IMR-90 (cell line): ENCODE results near the gene RECQL5. TPM values are rescaled to one million over a fixed set of nuclear protein-coding genes. Genes with fewer than 3 reads are reported as not detected.

Experiments
- ATAC-seq: fragments of 200-7000 bp; cut with Tn5 transposase; 2 replicates; pipeline ENCODE4 v1.9.1; 2020; ENCODE audit warnings: low read depth, mild to moderate bottlenecking, moderate library complexity
- BruUV-seq: library from RNA; stranded (reverse); fragments of 400-500 nt; replicated peaks from 2 replicates; lab custom pipeline; 2021; lab: Mats Ljungman, UMichigan
- CTCF ChIA-PET: fragments of 300-600 bp; formaldehyde crosslinking; extraction: SDS; loops from one replicate; lab custom pipeline; 2021; ENCODE audit warnings: antibody characterized with exemption; lab: Yijun Ruan, JAX
- POLR2A ChIA-PET: fragments of 300-600 bp; sonication (Branson Sonifier 250); formaldehyde crosslinking; loops from one replicate; lab custom pipeline; 2022; ENCODE audit warnings: antibody characterized with exemption; ENCODE audit not compliant: unreplicated experiment; lab: Charles Lee
- DNase-seq: peaks from one replicate; pipeline ENCODE4 v3.0.0; 2013
- H2AFZ ChIP-seq: replicated peaks from 2 replicates; pipeline ENCODE3; 2013; ENCODE audit warnings: low read length, mild to moderate bottlenecking; ENCODE audit not compliant: poor library complexity
- H2AK5ac ChIP-seq: 2 replicates; pipeline ENCODE4 v1.6.1; 2013; ENCODE audit warnings: low read depth, low read length, inconsistent platforms
- H2AK9ac ChIP-seq: replicated peaks from 2 replicates; pipeline ENCODE3; 2013; ENCODE audit warnings: mild to moderate bottlenecking, low read depth, low read length, moderate library complexity; ENCODE audit not compliant: poor library complexity
- H2BK120ac ChIP-seq: 2 replicates; pipeline ENCODE4 v1.6.1; 2013; ENCODE audit warnings: low read depth, low read length, inconsistent platforms
- H2BK15ac ChIP-seq: 3 replicates; pipeline ENCODE4 v1.6.1; 2013; ENCODE audit warnings: low read depth, low read length, inconsistent platforms
- H2BK20ac ChIP-seq: 2 replicates; pipeline ENCODE4 v1.6.1; 2013; ENCODE audit warnings: low read depth, mild to moderate bottlenecking, inconsistent platforms, low read length, moderate library complexity
- H2BK5ac ChIP-seq: 2 replicates; pipeline ENCODE4 v1.6.1; 2013; ENCODE audit warnings: mild to moderate bottlenecking, low read depth, low read length, inconsistent platforms; ENCODE audit not compliant: poor library complexity, severe bottlenecking
- H3K14ac ChIP-seq: replicated peaks from 2 replicates; pipeline ENCODE4 v1.6.1; 2013; ENCODE audit warnings: low read depth, low read length, inconsistent platforms
- H3K18ac ChIP-seq: 2 replicates; pipeline ENCODE4 v1.6.1; 2013; ENCODE audit warnings: low read depth, low read length, control low read depth
- H3K23ac ChIP-seq: 2 replicates; pipeline ENCODE4 v1.6.1; 2013; ENCODE audit warnings: low read depth, low read length, inconsistent platforms
- H3K27ac ChIP-seq: 2 replicates; pipeline ENCODE4 v1.5.1; 2013; ENCODE audit warnings: mild to moderate bottlenecking, control low read depth, low read length; ENCODE audit not compliant: insufficient read depth
- H3K27me3 ChIP-seq: 2 replicates; pipeline ENCODE4 v1.6.1; 2013; ENCODE audit warnings: low read length; ENCODE audit not compliant: control insufficient read depth, insufficient read depth
- H3K36me3 ChIP-seq: 2 replicates; pipeline ENCODE4 v1.6.1; 2013; ENCODE audit warnings: low read length, mixed read lengths; ENCODE audit not compliant: control insufficient read depth, insufficient read depth
- H3K4ac ChIP-seq: 2 replicates; pipeline ENCODE4 v1.6.1; 2013; ENCODE audit warnings: low read depth, low read length, inconsistent platforms
- H3K4me1 ChIP-seq: 2 replicates; pipeline ENCODE4 v1.6.1; 2013; ENCODE audit warnings: low read length, mixed read lengths; ENCODE audit not compliant: control insufficient read depth, insufficient read depth
- H3K4me2 ChIP-seq: 2 replicates; pipeline ENCODE4 v1.6.1; 2013; ENCODE audit warnings: low read depth, mild to moderate bottlenecking, control low read depth, low read length, moderate library complexity
- H3K4me3 ChIP-seq: 2 replicates; pipeline ENCODE4 v1.5.1; 2013; ENCODE audit warnings: low read depth, mild to moderate bottlenecking, control low read depth, low read length, moderate library complexity; ENCODE audit not compliant: insufficient read depth
- H3K56ac ChIP-seq: 2 replicates; pipeline ENCODE4 v1.6.1; 2013; ENCODE audit warnings: low read length, inconsistent platforms; ENCODE audit not compliant: insufficient read depth; ENCODE audit errors: extremely low read depth
- H3K79me1 ChIP-seq, 2 experiments: 2 replicates each; pipeline ENCODE4 v1.6.1; 2013; ENCODE audit warnings: low read length in 2 of 2, inconsistent platforms in 1 of 2, low read depth in 1 of 2
- H3K9ac ChIP-seq: 2 replicates; pipeline ENCODE4 v1.6.1; 2013; ENCODE audit warnings: low read depth, low read length, control low read depth
- H3K9me1 ChIP-seq: 2 replicates; pipeline ENCODE4 v1.6.1; 2013; ENCODE audit warnings: low read length, inconsistent platforms; ENCODE audit not compliant: insufficient read depth
- H3K9me3 ChIP-seq: 2 replicates; pipeline ENCODE4 v1.6.1; 2013; ENCODE audit warnings: low read length; ENCODE audit not compliant: control insufficient read depth, insufficient read depth
- H4K20me1 ChIP-seq: 2 replicates; pipeline ENCODE4 v1.6.1; 2013; ENCODE audit warnings: low read length, inconsistent platforms; ENCODE audit not compliant: insufficient read depth
- H4K5ac ChIP-seq: 2 replicates; pipeline ENCODE4 v1.6.1; 2013; ENCODE audit warnings: mild to moderate bottlenecking, low read depth, low read length, control low read depth
- H4K8ac ChIP-seq, 2 experiments: 2 replicates each; pipeline ENCODE4 v1.6.1; 2013; ENCODE audit warnings: low read depth in 2 of 2, low read length in 2 of 2, control low read depth in 1 of 2, inconsistent platforms in 1 of 2
- H4K91ac ChIP-seq: 2 replicates; pipeline ENCODE4 v1.6.1; 2013; ENCODE audit warnings: low read depth, low read length, inconsistent platforms; ENCODE audit not compliant: insufficient read depth
- BHLHE40 ChIP-seq: fragments of 150-350 bp; IDR thresholded peaks from 2 replicates; pipeline ENCODE4 v1.6.1; 2016; ENCODE audit warnings: mild to moderate bottlenecking, low read depth, low read length
- CEBPB ChIP-seq: IDR thresholded peaks from 2 replicates; pipeline ENCODE4 v1.6.1; 2012; ENCODE audit warnings: low read depth, low read length, improper control_type of control experiment
- MAZ ChIP-seq: IDR thresholded peaks from 2 replicates; pipeline ENCODE4 v1.6.1; 2012; ENCODE audit warnings: low read depth, mild to moderate bottlenecking, low read length, improper control_type of control experiment, moderate library complexity, borderline replicate concordance
- MXI1 ChIP-seq: IDR thresholded peaks from 2 replicates; pipeline ENCODE4 v1.6.1; 2012; ENCODE audit warnings: low read depth, mild to moderate bottlenecking, low read length, moderate library complexity, borderline replicate concordance
- NFE2L2 ChIP-seq: fragments of 150-350 bp; IDR thresholded peaks from 2 replicates; pipeline ENCODE4 v1.6.1; 2016; ENCODE audit warnings: low read depth, mild to moderate bottlenecking, low read length
- RAD21 ChIP-seq: IDR thresholded peaks from 2 replicates; pipeline ENCODE4 v1.6.1; 2012; ENCODE audit warnings: low read length, improper control_type of control experiment
- RCOR1 ChIP-seq: IDR thresholded peaks from 2 replicates; pipeline ENCODE4 v1.6.1; 2012; ENCODE audit warnings: mild to moderate bottlenecking, low read length, improper control_type of control experiment; ENCODE audit not compliant: insufficient replicate concordance
- RFX5 ChIP-seq: IDR thresholded peaks from 2 replicates; pipeline ENCODE4 v1.8.0; 2012; ENCODE audit warnings: low read depth, mild to moderate bottlenecking, low read length, moderate library complexity
- USF2 ChIP-seq: fragments of 150-350 bp; IDR thresholded peaks from 2 replicates; pipeline ENCODE4 v1.6.1; 2017; ENCODE audit warnings: mild to moderate bottlenecking, antibody characterized with exemption, low read length, low read depth
- WGBS, 2 experiments: methylation state at CpG; one replicate each; pipeline versions ENCODE4 v1.1.5 to v1.1.7; 2013; ENCODE audit warnings: missing lambda C conversion rate in 2 of 2; ENCODE audit not compliant: insufficient read length in 1 of 2; ENCODE audit errors: extremely low coverage in 2 of 2; 5-methylcytosine and 5-hydroxymethylcytosine counted together
- dilution Hi-C: fragments of 300-500 bp; cut with HindIII; formaldehyde crosslinking; loops from one replicate; pipeline ENCODE4 v1.14.3; 2018; ENCODE audit warnings: low sequenced_read_pairs; ENCODE audit not compliant: unreplicated experiment
- in situ Hi-C: fragments of 300-500 bp; cut with MboI; formaldehyde crosslinking; loops from 3 replicates; pipeline ENCODE4 v1.14.3; 2019; ENCODE audit warnings: low sequenced_read_pairs, inconsistent platforms, mixed read lengths
- intact Hi-C: fragments of 100-400 bp; cut with micrococcal nuclease; formaldehyde crosslinking; loops from 2 replicates; pipeline ENCODE4 v1.10.0; 2022
- polyA plus RNA-seq, 3 experiments: library from polyadenylated mRNA; depleted of rRNA; stranded (reverse); fragments of >200 nt; gene quantifications; 2 replicates each; pipeline ENCODE4 v1.2.3, GENCODE V29; 2012; ENCODE audit warnings: low replicate concordance in 1 of 3
- total RNA-seq: library from RNA; depleted of rRNA; stranded (reverse); fragments of >200 nt; gene quantifications from 2 replicates; pipeline ENCODE4 v1.2.3, GENCODE V29; 2012

RECQL5 gene
- total and polyA plus RNA-seq, 2 of the 4 experiments (the other 2 are of a cell fraction): 7.3 to 23.7 TPM

- Histone ChIP-seq H2BK5ac (no peak overlapping the region), H2BK20ac (no peak overlapping the region), H3K36me3 (peaks cover 55% of the 10 kb centered on the region), H3K9me1 (peaks cover 34% of the 10 kb centered on the region), H3K27ac (no peak overlapping the region), H4K8ac (no peak overlapping the region), H4K20me1 (peaks cover 48% of the 10 kb centered on the region), H3K14ac (no peak overlapping the region), H4K5ac (no peak overlapping the region), H3K4me1 (peaks cover 23% of the 10 kb centered on the region), H3K4me2 (no peak overlapping the region), H3K4ac (no peak overlapping the region), H3K9ac (no peak overlapping the region), H3K9me3 (no peaks in the 10 kb centered on the region), H2BK120ac (no peak overlapping the region), H3K18ac (no peak overlapping the region), H3K56ac (no peak overlapping the region), H2AK9ac (no peak overlapping the region), H3K4me3 (no peak overlapping the region), H2BK15ac (no peak overlapping the region), H3K27me3 (no peaks in the 10 kb centered on the region), H4K91ac (no peak overlapping the region), H3K23ac (no peak overlapping the region), H3K79me1 (peaks cover 35 to 91% of the 10 kb centered on the region in 2 experiments), H2AFZ (no peak overlapping the region), H2AK5ac (no peak overlapping the region)
- TF ChIP-seq CEBPB (no peak), NFE2L2 (no peak), MXI1 (no peak), MAZ (no peak), RFX5 (no peak), USF2 (no peak), RCOR1 (no peak), RAD21 (no peak), BHLHE40 (no peak)
- intact Hi-C loops (no loop called here), dilution Hi-C loops (no loop called here), in situ Hi-C loops (no loop called here)
- no TSS peak for BruUV-seq
- no CpG with 5 or more reads among the region's 10 CpGs for WGBS, 2 experiments
- ChIA-PET POLR2A (no interaction called here), CTCF (no interaction called here)
- DNase-seq (no peak), ATAC-seq (no peak)
Observed at GRCh38 chr17:75697651-75698291, 30.8 kb upstream of the RECQL5 start.
